ENCODE data around the gene TAF4B.

GRCh38 chr18:26332991-26333390 is 106.7 kb downstream of the TAF4B start:
- no peak for TF ChIP-seq POLR2A (IDR thresholded peaks at IDR 0.05; ENCODE audit: low read length)
- no peak for TF ChIP-seq GATA1 (IDR thresholded peaks at IDR 0.05; ENCODE audit: low read depth, low read length)
